Dendritic cell treated with granulocyte-macrophage colony-stimulating factor and Interleukin-4, amounts not matched to agents 40 ng/mL and 50 ng/mL, for 4 days (primary cell): Measurements from ENCODE around the gene MPDU1.
"Not testable (repeated sequence)": the region's sequence is repeated elsewhere in the genome, so short reads cannot be mapped to it uniquely, and the experiment has no call there.

Experiments used
- H3K27ac Mint-ChIP-seq: one replicate; pipeline ENCODE4 v1.8.0; 2022; ENCODE audit warnings: mild to moderate bottlenecking, mixed read lengths
- H3K27me3 Mint-ChIP-seq: one replicate; pipeline ENCODE4 v1.8.0; 2022; ENCODE audit warnings: mild to moderate bottlenecking, mixed read lengths
- H3K36me3 Mint-ChIP-seq: one replicate; pipeline ENCODE4 v1.8.0; 2022; ENCODE audit warnings: low read depth, mixed read lengths
- H3K4me1 Mint-ChIP-seq: one replicate; pipeline ENCODE4 v1.8.0; 2022; ENCODE audit warnings: low read depth, mixed read lengths
- H3K4me3 Mint-ChIP-seq: one replicate; pipeline ENCODE4 v1.8.0; 2022; ENCODE audit warnings: mild to moderate bottlenecking, moderate library complexity, mixed read lengths
- H3K9me3 Mint-ChIP-seq: one replicate; pipeline ENCODE4 v1.8.0; 2022; ENCODE audit warnings: mixed read lengths
- intact Hi-C: fragments of 100-400 bp; cut with micrococcal nuclease; formaldehyde crosslinking; loops from one replicate; pipeline ENCODE4 v1.15.0; 2022

Gene MPDU1

GRCh38 chr17:7610641-7611040, 27.0 kb downstream of the MPDU1 start:
- no peaks in the 10 kb centered on the region for H3K27me3 Mint-ChIP-seq
- no peaks in the 10 kb centered on the region for H3K9me3 Mint-ChIP-seq
- peaks cover 52% of the 10 kb centered on the region for H3K4me1 Mint-ChIP-seq
- intact Hi-C loops: no loop called here
- H3K4me3 Mint-ChIP-seq: no peak overlapping the region
- peaks cover 58% of the 10 kb centered on the region for H3K36me3 Mint-ChIP-seq
- H3K27ac Mint-ChIP-seq: no peak overlapping the region

GRCh38 chr17:7611635-7612293, 28.1 kb downstream of the MPDU1 start:
- Mint-ChIP-seq H3K9me3 (no peaks in the 10 kb centered on the region), H3K4me1 (peaks cover 47% of the 10 kb centered on the region), H3K36me3 (peaks cover 48% of the 10 kb centered on the region), H3K4me3 (peak overlapping the region; percentile 55), H3K27ac (peak overlapping the region; percentile 28), H3K27me3 (no peaks in the 10 kb centered on the region)
- intact Hi-C loops: no loop called here

DNA sequence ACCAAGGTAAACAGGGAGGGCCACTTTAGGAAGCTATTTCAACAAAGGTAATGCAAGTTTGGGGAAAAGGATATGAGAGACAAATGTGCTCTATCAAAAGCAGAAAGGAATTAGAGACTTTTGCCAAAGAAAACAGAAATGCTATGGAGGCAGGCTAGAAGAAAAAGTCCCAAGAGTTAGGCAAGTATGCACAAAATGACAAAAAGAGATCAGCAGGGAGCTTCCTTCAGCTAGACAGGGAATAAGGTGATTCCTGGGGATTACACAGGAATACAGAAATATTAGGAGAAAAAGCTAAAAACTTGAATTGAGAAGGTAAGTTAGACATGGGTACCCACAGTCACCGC, 28.6 kb downstream of the MPDU1 start:
- Mint-ChIP-seq H3K36me3 (peaks cover 48% of the 10 kb centered on the region), H3K27me3 (no peaks in the 10 kb centered on the region), H3K4me3 (peak overlapping the region; percentile 55), H3K4me1 (peaks cover 47% of the 10 kb centered on the region), H3K9me3 (no peaks in the 10 kb centered on the region), H3K27ac (peak overlapping the region; percentile 28)
- intact Hi-C loops: no loop called here

- Mint-ChIP-seq H3K27me3 (no peaks in the 10 kb centered on the region), H3K4me1 (peaks cover 52% of the 10 kb centered on the region), H3K4me3 (peak overlapping the region; percentile 92), H3K27ac (peak overlapping the region; percentile 80), H3K36me3 (peaks cover 41% of the 10 kb centered on the region), H3K9me3 (no peaks in the 10 kb centered on the region)
- intact Hi-C loops: no loop called here
These were observed 30.2 kb downstream of the MPDU1 start for GRCh38 chr17:7613769-7614424.

GRCh38 chr17:7614425-7615264, 31.0 kb downstream of the MPDU1 start, which contains the start of gene FXR2:
Gene FXR2 (minus strand): TSS chr17:7614897. CDS start chr17:7614532, 365 bp downstream.
- no peaks in the 10 kb centered on the region for H3K9me3 Mint-ChIP-seq

DNA sequence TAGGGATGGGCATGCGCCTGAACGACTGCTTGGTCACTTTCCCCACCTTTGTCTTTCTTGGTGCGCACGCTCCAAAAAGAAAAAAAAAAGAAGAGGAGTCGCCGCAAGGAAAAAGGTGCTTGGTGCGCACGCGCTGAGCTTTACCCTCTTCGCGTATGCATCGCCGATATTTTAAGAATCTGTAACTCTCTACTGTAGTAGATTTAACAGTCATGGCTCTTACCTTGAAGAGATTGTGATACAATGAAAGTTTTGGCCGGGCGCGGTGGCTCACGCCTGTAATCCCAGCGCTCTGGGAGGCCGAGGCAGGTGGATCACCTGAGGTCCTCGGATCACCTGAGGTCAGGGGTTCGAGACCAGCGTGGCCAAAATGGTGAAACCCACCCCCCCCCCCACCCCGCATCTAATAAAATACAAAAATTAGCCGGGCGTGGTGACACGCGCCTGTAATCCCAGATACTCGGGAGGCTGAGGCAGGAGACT, 31.7 kb downstream of the MPDU1 start:
- H3K27ac Mint-ChIP-seq: peak overlapping the region; percentile 80

More at GRCh38 chr17:7614425-7615264, 31.0 kb downstream of the MPDU1 start, which contains the start of gene FXR2:
- H3K4me3 Mint-ChIP-seq: peak within 1 kb of the TSS; percentile 92
- no peaks in the 10 kb centered on the region for H3K27me3 Mint-ChIP-seq
- peak within 1 kb of the TSS; percentile 80 for H3K27ac Mint-ChIP-seq
- peaks cover 47% of the 10 kb centered on the region for H3K4me1 Mint-ChIP-seq
- intact Hi-C loops: loop anchor here (1.0 kb wide), 1 partner anchor 13 kb away; the partner anchor contains the start of gene SAT2
- peaks cover 37% of the 10 kb centered on the region for H3K36me3 Mint-ChIP-seq

GRCh38 chr17:7618608-7619007, 35.0 kb downstream of the MPDU1 start:
- Mint-ChIP-seq H3K27me3 (no peaks in the 10 kb centered on the region), H3K4me1 (peaks cover 11% of the 10 kb centered on the region), H3K9me3 (no peaks in the 10 kb centered on the region), H3K27ac (no peak overlapping the region), H3K36me3 (peaks cover 14% of the 10 kb centered on the region), H3K4me3 (no peak overlapping the region)
- intact Hi-C loops: no loop called here

More for the DNA sequence above, 31.7 kb downstream of the MPDU1 start:
- intact Hi-C loops: loop anchor here (1.0 kb wide), 1 partner anchor 12 kb away; the partner anchor contains the start of gene SAT2
- H3K36me3 Mint-ChIP-seq: peaks cover 35% of the 10 kb centered on the region
- peaks cover 43% of the 10 kb centered on the region for H3K4me1 Mint-ChIP-seq
- peak overlapping the region; percentile 92 for H3K4me3 Mint-ChIP-seq
- H3K9me3 Mint-ChIP-seq: no peaks in the 10 kb centered on the region
- no peaks in the 10 kb centered on the region for H3K27me3 Mint-ChIP-seq

DNA sequence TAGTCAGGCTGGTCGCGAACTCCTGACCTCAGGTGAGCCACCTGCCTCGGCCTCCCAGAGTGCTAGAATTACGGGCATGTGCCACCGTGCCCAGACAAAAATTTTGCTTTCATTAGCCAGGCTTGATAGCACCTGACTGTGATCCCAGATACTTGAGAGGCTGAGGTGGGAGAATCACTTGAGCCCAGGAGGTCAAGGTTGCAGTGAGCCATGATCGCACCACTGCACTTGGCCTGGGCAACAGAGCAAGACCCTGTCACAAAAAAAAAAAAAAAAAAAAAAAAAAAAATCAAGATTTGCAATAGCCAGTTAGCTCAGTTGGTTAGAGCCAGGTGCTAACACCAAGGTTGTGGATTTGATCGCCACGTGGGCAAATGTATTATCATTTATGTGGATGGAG, 37.2 kb downstream of the MPDU1 start:
- Mint-ChIP-seq H3K27ac (no peak overlapping the region), H3K27me3 (no peaks in the 10 kb centered on the region), H3K4me3 (no peak overlapping the region), H3K9me3 (no peaks in the 10 kb centered on the region), H3K4me1 (peaks cover 9% of the 10 kb centered on the region), H3K36me3 (peaks cover 16% of the 10 kb centered on the region)
- intact Hi-C loops: no loop called here

GRCh38 chr17:7623661-7624060, 40.0 kb downstream of the MPDU1 start:
- peaks cover 33% of the 10 kb centered on the region for H3K36me3 Mint-ChIP-seq
- peaks cover 18% of the 10 kb centered on the region for H3K4me1 Mint-ChIP-seq
- H3K9me3 Mint-ChIP-seq: no peaks in the 10 kb centered on the region
- intact Hi-C loops: no loop called here
- no peaks in the 10 kb centered on the region for H3K27me3 Mint-ChIP-seq
- no peak overlapping the region for H3K4me3 Mint-ChIP-seq
- H3K27ac Mint-ChIP-seq: no peak overlapping the region

DNA sequence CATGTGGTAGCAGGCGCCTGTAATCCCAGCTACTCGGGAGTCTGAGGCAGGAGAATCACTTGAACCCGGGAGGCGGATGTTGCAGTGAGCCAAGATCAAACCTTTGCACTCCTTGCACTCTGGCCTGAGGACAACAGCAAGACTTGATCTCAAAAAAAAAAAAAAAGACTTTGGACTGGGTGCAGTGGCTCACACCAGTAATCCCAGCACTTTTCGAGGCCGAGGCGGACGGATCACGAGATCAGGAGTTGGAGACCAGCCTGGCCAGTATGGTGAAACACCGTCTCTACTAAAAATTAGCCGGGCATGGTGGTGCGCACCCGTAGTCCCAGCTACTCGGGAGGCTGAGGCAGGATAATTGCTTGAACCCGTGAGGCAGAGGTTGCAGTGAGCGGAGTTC, 42.1 kb downstream of the MPDU1 start:
- intact Hi-C loops: loop anchor here (2.0 kb wide), 1 partner anchor 63 kb away; the partner anchor contains the start of gene WRAP53
- H3K4me3 Mint-ChIP-seq, H3K27me3 Mint-ChIP-seq, H3K9me3 Mint-ChIP-seq: not testable (repeated sequence)
- Mint-ChIP-seq H3K27ac (peak overlapping the region; percentile 96), H3K4me1 (peaks cover 17% of the 10 kb centered on the region), H3K36me3 (peaks cover 33% of the 10 kb centered on the region)

DNA sequence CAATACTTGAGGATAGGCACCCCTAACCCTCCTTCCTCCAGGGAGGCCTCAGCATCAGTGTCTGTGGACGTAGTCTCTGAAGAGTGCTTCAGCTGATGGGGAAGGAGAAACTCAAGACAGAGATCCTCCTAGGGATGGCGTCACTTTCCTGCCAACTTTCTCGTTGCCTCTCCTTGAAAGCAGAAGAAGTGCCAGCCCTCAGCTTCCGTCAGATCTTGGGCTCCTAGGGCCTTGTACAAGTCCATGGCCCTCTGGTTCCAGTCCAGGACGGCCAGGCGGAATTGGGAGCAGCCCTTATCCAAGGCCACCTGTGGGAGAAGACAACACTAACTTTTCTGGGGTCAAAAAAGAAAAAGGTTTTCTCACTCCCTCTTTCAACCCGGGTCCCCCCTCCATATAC, 42.7 kb downstream of the MPDU1 start:
- peaks cover 17% of the 10 kb centered on the region for H3K4me1 Mint-ChIP-seq
- H3K9me3 Mint-ChIP-seq: no peaks in the 10 kb centered on the region
- H3K36me3 Mint-ChIP-seq: peaks cover 33% of the 10 kb centered on the region
- no peaks in the 10 kb centered on the region for H3K27me3 Mint-ChIP-seq
- H3K4me3 Mint-ChIP-seq: peak overlapping the region; percentile 92
- intact Hi-C loops: loop anchor here (2.0 kb wide), 1 partner anchor 62 kb away; the partner anchor contains the start of gene WRAP53
- peak overlapping the region; percentile 96 for H3K27ac Mint-ChIP-seq

- Mint-ChIP-seq H3K36me3 (peaks cover 33% of the 10 kb centered on the region), H3K4me1 (peaks cover 17% of the 10 kb centered on the region), H3K4me3 (peak overlapping the region; percentile 92), H3K27ac (peak overlapping the region; percentile 96), H3K9me3 (no peaks in the 10 kb centered on the region), H3K27me3 (no peaks in the 10 kb centered on the region)
- intact Hi-C loops: loop anchor here (1.0 to 2.0 kb wide), 2 partner anchors 12 to 62 kb away; partner anchors contain the start of gene WRAP53
These were observed 43.3 kb downstream of the MPDU1 start for GRCh38 chr17:7626956-7627249.

DNA sequence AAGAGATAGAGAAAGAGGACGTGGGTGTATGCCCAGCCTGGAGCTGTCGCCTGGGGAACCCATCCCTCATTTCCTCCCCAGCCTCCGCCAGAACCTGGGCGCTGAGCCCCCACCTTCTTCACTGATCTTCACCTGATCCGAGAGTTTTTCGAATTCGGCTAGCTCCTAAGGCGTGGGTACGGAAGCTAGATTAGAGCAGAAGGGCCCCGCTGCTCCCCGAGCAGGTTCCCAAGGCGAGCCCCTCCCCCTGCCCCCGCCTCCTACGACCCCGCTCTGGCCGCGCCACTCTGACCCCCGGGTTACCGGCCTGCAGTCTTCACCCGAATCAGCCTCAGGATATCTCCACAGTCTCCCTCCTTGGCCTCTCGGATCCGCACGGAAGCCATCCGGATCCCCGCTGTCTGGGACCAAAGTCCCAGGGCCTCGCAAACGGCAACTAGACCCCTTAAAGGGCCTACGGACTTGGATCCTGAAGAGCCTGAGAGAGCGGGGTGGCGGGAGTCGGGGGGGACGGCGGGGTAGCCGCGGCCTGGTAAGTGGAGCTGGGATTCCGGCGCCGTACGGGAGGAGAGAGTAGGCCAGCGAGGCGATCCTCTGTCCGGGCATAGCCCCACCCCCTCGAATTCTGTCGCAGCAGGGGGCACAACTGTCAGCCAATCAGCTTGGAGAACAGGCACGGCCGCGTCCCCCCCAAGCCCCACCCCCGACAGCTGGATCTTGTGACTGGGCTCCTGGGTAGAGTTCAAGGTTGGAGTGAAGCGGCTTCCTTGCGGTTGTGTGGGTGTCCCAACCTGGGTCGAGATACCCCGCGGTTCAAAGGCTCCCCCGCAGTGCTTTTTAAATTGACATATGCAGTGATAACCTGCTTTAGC, 43.8 kb downstream of the MPDU1 start, which contains the start of gene SAT2:
Gene SAT2, minus strand, starts transcription at position 572 of the 872 bp plus-strand sequence. Its CDS starts 186 bp downstream, at position 386.
- H3K36me3 Mint-ChIP-seq: peaks cover 33% of the 10 kb centered on the region
- H3K4me1 Mint-ChIP-seq: peaks cover 18% of the 10 kb centered on the region
- no peaks in the 10 kb centered on the region for H3K9me3 Mint-ChIP-seq
- H3K27ac Mint-ChIP-seq: peak within 1 kb of the TSS; percentile 96
- H3K4me3 Mint-ChIP-seq: peak within 1 kb of the TSS; percentile 92
- intact Hi-C loops: loop anchor here (1.0 to 2.0 kb wide), 2 partner anchors 12 to 61 kb away; partner anchors contain the start of gene WRAP53
- H3K27me3 Mint-ChIP-seq: no peaks in the 10 kb centered on the region
